ENCODE measurements around the gene PLEKHG1.

- TF ChIP-seq EZH2 (IDR thresholded peaks at IDR 0.05; ENCODE audit: borderline replicate concordance, low read depth, low read length, poor library complexity, severe bottlenecking) (no peak), CTCF (conservative IDR thresholded peaks at IDR 0.05; ENCODE audit: low read depth, low read length) (no peak)
Observed at GRCh38 chr6:150633486-150633834, 33.8 kb downstream of the PLEKHG1 start.
